OCI-LY1 (cell line): Measurements from ENCODE around the gene ACAD11.

Experiments
- H2AFZ ChIP-seq: fragments of 200-600 bp; sonication (generic), shearing (Covaris generic); 2 replicates; pipeline ENCODE4 v1.6.0; 2014; ENCODE audit warnings: antibody characterized with exemption, mild to moderate bottlenecking, low read length
- H3F3A ChIP-seq: fragments of 200-600 bp; sonication (generic), shearing (Covaris generic); 2 replicates; pipeline ENCODE4 v1.6.0; 2014; ENCODE audit warnings: mild to moderate bottlenecking, antibody characterized with exemption, low read length, moderate library complexity; ENCODE audit not compliant: insufficient read depth
- H3K27ac ChIP-seq: fragments of 200-600 bp; sonication (generic); 2 replicates; pipeline ENCODE4 v1.5.1; 2014; ENCODE audit warnings: low read length, mixed run types, mild to moderate bottlenecking, low read depth; ENCODE audit not compliant: poor library complexity, severe bottlenecking
- H3K27me3 ChIP-seq: fragments of 200-600 bp; sonication (generic); 2 replicates; pipeline ENCODE4 v1.6.0; 2014; ENCODE audit warnings: antibody characterized with exemption, mild to moderate bottlenecking, low read length, moderate library complexity; ENCODE audit not compliant: insufficient read depth
- H3K36me3 ChIP-seq: fragments of 200-600 bp; sonication (generic); 2 replicates; pipeline ENCODE4 v1.6.1; 2014; ENCODE audit warnings: mild to moderate bottlenecking, antibody characterized with exemption, low read length, moderate library complexity, mixed read lengths; ENCODE audit not compliant: insufficient read depth
- H3K4me1 ChIP-seq: fragments of 200-600 bp; sonication (generic); 2 replicates; pipeline ENCODE4 v1.5.1; 2014; ENCODE audit warnings: mild to moderate bottlenecking, low read length, moderate library complexity; ENCODE audit not compliant: insufficient read depth, severe bottlenecking
- H3K4me2 ChIP-seq: fragments of 200-600 bp; sonication (generic), shearing (Covaris generic); 2 replicates; pipeline ENCODE4 v1.6.1; 2014; ENCODE audit warnings: low read length
- H3K4me3 ChIP-seq: fragments of 200-600 bp; sonication (generic); 2 replicates; pipeline ENCODE4 v1.5.1; 2014; ENCODE audit warnings: low read length, low read depth, mild to moderate bottlenecking, mixed read lengths; ENCODE audit not compliant: poor library complexity, severe bottlenecking
- H3K79me2 ChIP-seq: fragments of 200-600 bp; shearing (Covaris generic); 2 replicates; pipeline ENCODE4 v1.6.1; 2016; ENCODE audit warnings: mixed run types, low read length, mixed read lengths; ENCODE audit not compliant: insufficient read depth
- H3K9ac ChIP-seq: fragments of 200-600 bp; sonication (generic), shearing (Covaris generic); 2 replicates; pipeline ENCODE4 v1.6.1; 2014; ENCODE audit warnings: mild to moderate bottlenecking, low read length, mixed read lengths
- H3K9me2 ChIP-seq: fragments of 200-600 bp; sonication (generic), shearing (Covaris generic); 2 replicates; pipeline ENCODE4 v1.6.1; 2014; ENCODE audit warnings: low read depth, mild to moderate bottlenecking, low read length, mixed read lengths
- H3K9me3 ChIP-seq: fragments of 200-600 bp; shearing (Covaris generic); 2 replicates; pipeline ENCODE4 v1.6.1; 2014; ENCODE audit warnings: low read length, mixed read lengths
- H4K20me1 ChIP-seq: fragments of 200-600 bp; sonication (generic), shearing (Covaris generic); 2 replicates; pipeline ENCODE4 v1.6.0; 2016; ENCODE audit warnings: mild to moderate bottlenecking, low read length; ENCODE audit not compliant: insufficient read depth
- CTCF ChIP-seq: fragments of 200-600 bp; sonication (generic), shearing (Covaris generic); IDR thresholded peaks from 2 replicates; pipeline ENCODE4 v1.5.1; 2017; ENCODE audit warnings: mild to moderate bottlenecking, antibody characterized with exemption, low read length, moderate library complexity, mixed read lengths
- EZH2 ChIP-seq: fragments of 200-600 bp; sonication (generic), shearing (Covaris generic); IDR thresholded peaks from 2 replicates; pipeline ENCODE4 v1.8.0; 2017; ENCODE audit warnings: borderline replicate concordance, mixed run types, mild to moderate bottlenecking, antibody characterized with exemption, low read length, moderate library complexity, mixed read lengths

ACAD11 gene

GRCh38 chr3:132544130-132544529 lies 115.5 kb downstream of the ACAD11 start:
- H3K79me2 ChIP-seq = no peaks in the 10 kb centered on the region

GRCh38 chr3:132543011-132543739 lies 116.4 kb downstream of the ACAD11 start:
- Histone ChIP-seq H3K9me2 (no peaks in the 10 kb centered on the region), H4K20me1 (no peaks in the 10 kb centered on the region), H2AFZ (no peak overlapping the region), H3K27ac (no peak overlapping the region), H3F3A (no peaks in the 10 kb centered on the region), H3K4me2 (no peak overlapping the region), H3K79me2 (no peaks in the 10 kb centered on the region), H3K4me1 (no peaks in the 10 kb centered on the region), H3K9ac (no peak overlapping the region), H3K36me3 (peaks cover 21% of the 10 kb centered on the region; the same call in 1 of the 2 replicates), H3K27me3 (no peaks in the 10 kb centered on the region), H3K4me3 (no peak overlapping the region), H3K9me3 (no peaks in the 10 kb centered on the region)
- TF ChIP-seq CTCF = no peak
- no peak for TF ChIP-seq EZH2

More at GRCh38 chr3:132544130-132544529, 115.5 kb downstream of the ACAD11 start:
- H4K20me1 ChIP-seq = no peaks in the 10 kb centered on the region
- TF ChIP-seq CTCF (no peak), EZH2 (no peak)
- H3K36me3 ChIP-seq = peaks cover 12% of the 10 kb centered on the region; the same call in 1 of the 2 replicates
- H3K9me3 ChIP-seq = no peaks in the 10 kb centered on the region
- no peak overlapping the region for H3K4me3 ChIP-seq
- H3K27ac ChIP-seq = no peak overlapping the region
- no peaks in the 10 kb centered on the region for H3K4me1 ChIP-seq
- H3K9ac ChIP-seq = no peak overlapping the region
- H3K27me3 ChIP-seq = no peaks in the 10 kb centered on the region
- H3K4me2 ChIP-seq = no peak overlapping the region
- H2AFZ ChIP-seq = no peak overlapping the region
- no peaks in the 10 kb centered on the region for H3K9me2 ChIP-seq
- no peaks in the 10 kb centered on the region for H3F3A ChIP-seq

GRCh38 chr3:132542577-132542976 lies 117.0 kb downstream of the ACAD11 start:
- Histone ChIP-seq H3K79me2 (no peaks in the 10 kb centered on the region), H3K36me3 (peaks cover 25% of the 10 kb centered on the region; the same call in 1 of the 2 replicates), H3K4me2 (no peak overlapping the region), H2AFZ (no peak overlapping the region), H3K9me2 (no peaks in the 10 kb centered on the region), H3F3A (no peaks in the 10 kb centered on the region), H3K9ac (no peak overlapping the region), H3K27ac (no peak overlapping the region), H3K4me1 (no peaks in the 10 kb centered on the region), H3K9me3 (no peaks in the 10 kb centered on the region), H4K20me1 (no peaks in the 10 kb centered on the region), H3K4me3 (no peak overlapping the region), H3K27me3 (no peaks in the 10 kb centered on the region)
- TF ChIP-seq CTCF = no peak
- TF ChIP-seq EZH2 = no peak
